Keratinocyte (primary cell): ENCODE results near the gene CLK4. TPM values are rescaled to one million over a fixed set of nuclear protein-coding genes. Genes with fewer than 3 reads are reported as not detected.

Source experiments
- DNase-seq: peaks from one replicate; pipeline ENCODE4 v3.0.0-alpha.2; 2011; ENCODE audit warnings: low read depth, missing footprints, low spot score
- FAIRE-seq: peaks from 2 replicates; lab custom pipeline; 2011; peaks lifted over from hg19 to GRCh38; lab: Jason Lieb, UNC
- H2AFZ ChIP-seq: 2 replicates; pipeline ENCODE4 v1.6.0; 2012; ENCODE audit warnings: low read length, control low read depth, inconsistent platforms; ENCODE audit not compliant: control insufficient read depth
- H3K27ac ChIP-seq: 2 replicates; pipeline ENCODE4 v1.5.1; 2011; ENCODE audit warnings: low read length; ENCODE audit not compliant: control insufficient read depth, insufficient read depth
- H3K27me3 ChIP-seq: 3 replicates; pipeline ENCODE4 v1.6.0; 2011; ENCODE audit warnings: low read length; ENCODE audit not compliant: control insufficient read depth, insufficient read depth; ENCODE audit errors: extremely low read depth
- H3K36me3 ChIP-seq, 2 experiments: 2 replicates in 1 of 2; 3 replicates in 1 of 2; pipeline ENCODE4 v1.5.1; 2011; ENCODE audit warnings: low read length in 2 of 2, mild to moderate bottlenecking in 1 of 2; ENCODE audit not compliant: control insufficient read depth in 2 of 2, insufficient read depth in 2 of 2; ENCODE audit errors: extremely low read depth in 1 of 2
- H3K4me1 ChIP-seq: 3 replicates; pipeline ENCODE4 v1.5.1; 2011; ENCODE audit warnings: low read length; ENCODE audit not compliant: control insufficient read depth, insufficient read depth; ENCODE audit errors: extremely low read depth
- H3K4me2 ChIP-seq: 3 replicates; pipeline ENCODE4 v1.6.0; 2011; ENCODE audit warnings: low read depth, low read length; ENCODE audit not compliant: control insufficient read depth, insufficient read depth; ENCODE audit errors: extremely low read depth
- H3K4me3 ChIP-seq, 3 experiments: fragments of 200-600 bp in 1 of 3; sonication (generic) in 1 of 3; 2 replicates in 2 of 3; 3 replicates in 1 of 3; pipeline ENCODE4 v1.5.1; 2011 to 2016; ENCODE audit warnings: low read length in 3 of 3, mild to moderate bottlenecking in 3 of 3, control low read depth in 2 of 3, inconsistent platforms in 1 of 3, low read depth in 1 of 3, mixed read lengths in 1 of 3, mixed run types in 1 of 3, moderate library complexity in 1 of 3; ENCODE audit not compliant: control insufficient read depth in 2 of 3, insufficient read depth in 2 of 3; ENCODE audit errors: extremely low read depth in 1 of 3
- H3K79me2 ChIP-seq: 2 replicates; pipeline ENCODE4 v1.6.0; 2012; ENCODE audit warnings: low read length; ENCODE audit not compliant: control insufficient read depth, insufficient read depth
- H3K9ac ChIP-seq: 3 replicates; pipeline ENCODE4 v1.6.0; 2011; ENCODE audit warnings: low read length; ENCODE audit not compliant: control insufficient read depth, insufficient read depth; ENCODE audit errors: extremely low read depth
- H3K9me1 ChIP-seq: 3 replicates; pipeline ENCODE4 v1.6.0; 2011; ENCODE audit warnings: low read length; ENCODE audit not compliant: control insufficient read depth, insufficient read depth; ENCODE audit errors: extremely low read depth
- H3K9me3 ChIP-seq: 2 replicates; pipeline ENCODE4 v1.5.1; 2012; ENCODE audit warnings: low read depth, low read length; ENCODE audit not compliant: control insufficient read depth
- H4K20me1 ChIP-seq: 3 replicates; pipeline ENCODE4 v1.6.0; 2011; ENCODE audit warnings: low read length; ENCODE audit not compliant: control insufficient read depth, insufficient read depth; ENCODE audit errors: extremely low read depth
- CTCF ChIP-seq, 3 experiments: IDR thresholded peaks in 1 of 3; conservative IDR thresholded peaks in 1 of 3; optimal IDR thresholded peaks in 1 of 3; 2 replicates in 2 of 3; 3 replicates in 1 of 3; pipeline versions ENCODE3 to v1.5.1; 2011; ENCODE audit warnings: low read length in 3 of 3, mild to moderate bottlenecking in 3 of 3, moderate library complexity in 2 of 3, control low read depth in 1 of 3, inconsistent platforms in 1 of 3; ENCODE audit not compliant: insufficient read depth in 2 of 3; ENCODE audit errors: extremely low read depth in 1 of 3
- EZH2 ChIP-seq: IDR thresholded peaks from one replicate; pipeline ENCODE4 v1.6.1; 2012; ENCODE audit warnings: inconsistent platforms, mild to moderate bottlenecking, low read length, moderate library complexity
- dilution Hi-C: fragments of 300-500 bp; cut with MboI; formaldehyde crosslinking; loops from one replicate; pipeline ENCODE4 v1.7.0; 2020; ENCODE audit warnings: low sequenced_read_pairs; ENCODE audit not compliant: extremely low pct_ligation_motif_present
- polyA plus RNA-seq, 5 experiments: library from polyadenylated mRNA; depleted of rRNA in 3 of 5; stranded (reverse) in 3 of 5; stranded (forward) in 1 of 5; unstranded in 1 of 5; fragments of >200 nt; gene quantifications; 1 replicate in 1 of 5; 2 replicates in 3 of 5; 3 replicates in 1 of 5; pipeline versions ENCODE4 v1.2.1 to v1.2.3, GENCODE V29; 2011 to 2012; ENCODE audit warnings: missing spikeins in 2 of 5, low read depth in 1 of 5, low replicate concordance in 1 of 5

The CLK4 gene
- polyA plus RNA-seq, 1 donor (not counting 4 experiments of a cell fraction or from before 2014, with no cell fraction given) = 17.3 TPM

DNA sequence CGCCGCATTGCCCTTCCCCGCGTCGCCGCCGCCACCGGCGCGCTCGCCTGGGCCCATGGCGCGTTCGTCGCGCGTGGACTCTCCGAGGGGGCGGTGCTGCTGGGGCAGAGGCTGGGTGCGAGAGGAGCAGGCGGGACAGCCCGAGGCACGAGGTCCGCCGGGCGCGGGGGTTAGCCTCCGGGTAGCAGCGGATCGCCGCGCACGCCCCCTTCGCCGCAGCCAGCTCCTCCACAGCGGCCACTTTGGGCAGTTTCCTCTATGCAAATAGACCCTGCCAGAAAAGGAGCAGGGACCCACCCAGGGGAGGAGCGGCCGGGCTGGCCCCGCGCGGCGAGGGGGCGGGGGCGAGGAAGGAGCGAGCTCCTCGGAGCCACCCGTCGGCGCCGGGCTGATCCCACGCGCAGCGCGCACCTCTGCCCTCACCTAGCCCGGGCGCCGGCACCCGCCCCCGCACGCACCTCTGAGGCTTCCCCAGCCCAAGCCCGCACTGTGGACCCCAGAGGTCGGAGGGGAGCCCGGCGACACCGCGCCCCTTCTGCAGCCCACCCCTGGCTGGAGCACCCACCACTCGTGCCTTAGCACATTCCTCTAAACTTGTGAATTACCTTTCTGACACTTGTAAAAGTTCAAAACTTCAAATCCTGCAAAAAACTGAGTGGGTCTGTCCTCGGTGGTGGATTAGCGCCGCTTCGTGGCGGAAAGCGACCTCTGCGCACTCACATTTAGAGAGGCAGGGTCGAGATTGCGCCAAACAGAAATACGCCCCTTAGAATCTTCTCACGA is 36.5 kb downstream of the CLK4 start, which contains the start of gene COL23A1:
COL23A1 (minus strand) TSS at position 253 of the 783 bp plus-strand sequence.
- peak within 1 kb of the TSS; percentile 79 for H3K4me2 ChIP-seq
- no peaks in the 10 kb centered on the region for H3K79me2 ChIP-seq
- no peaks in the 10 kb centered on the region for H3K36me3 ChIP-seq
- no peaks in the 10 kb centered on the region for H3K9me1 ChIP-seq
- peak within 1 kb of the TSS; percentile 37 for H3K9ac ChIP-seq
- peak within 1 kb of the TSS; percentile 17 for H3K27ac ChIP-seq
- dilution Hi-C loops = no loop called here
- peak within 1 kb of the TSS; percentile 74 for H2AFZ ChIP-seq
- peaks cover 24% of the 10 kb centered on the region for H3K27me3 ChIP-seq
- H4K20me1 ChIP-seq = no peaks in the 10 kb centered on the region
- peak within 1 kb of the TSS; percentile 41 to 67 (median 62) for H3K4me3 ChIP-seq
- H3K9me3 ChIP-seq = peaks cover 2% of the 10 kb centered on the region
- peaks cover 19% of the 10 kb centered on the region for H3K4me1 ChIP-seq
- no peak for FAIRE-seq
- TF ChIP-seq EZH2 (no peak), CTCF (optimal IDR thresholded peaks at IDR 0.05 in 1 of 3, IDR thresholded peaks at IDR 0.05 in 1 of 3, conservative IDR thresholded peaks at IDR 0.05 in 1 of 3; ENCODE audit: extremely low read depth in 1 of 3, insufficient read depth in 2 of 3, low read length in 3 of 3) (peak; percentile 69 to 79 (median 74))
- no peak for DNase-seq

DNA sequence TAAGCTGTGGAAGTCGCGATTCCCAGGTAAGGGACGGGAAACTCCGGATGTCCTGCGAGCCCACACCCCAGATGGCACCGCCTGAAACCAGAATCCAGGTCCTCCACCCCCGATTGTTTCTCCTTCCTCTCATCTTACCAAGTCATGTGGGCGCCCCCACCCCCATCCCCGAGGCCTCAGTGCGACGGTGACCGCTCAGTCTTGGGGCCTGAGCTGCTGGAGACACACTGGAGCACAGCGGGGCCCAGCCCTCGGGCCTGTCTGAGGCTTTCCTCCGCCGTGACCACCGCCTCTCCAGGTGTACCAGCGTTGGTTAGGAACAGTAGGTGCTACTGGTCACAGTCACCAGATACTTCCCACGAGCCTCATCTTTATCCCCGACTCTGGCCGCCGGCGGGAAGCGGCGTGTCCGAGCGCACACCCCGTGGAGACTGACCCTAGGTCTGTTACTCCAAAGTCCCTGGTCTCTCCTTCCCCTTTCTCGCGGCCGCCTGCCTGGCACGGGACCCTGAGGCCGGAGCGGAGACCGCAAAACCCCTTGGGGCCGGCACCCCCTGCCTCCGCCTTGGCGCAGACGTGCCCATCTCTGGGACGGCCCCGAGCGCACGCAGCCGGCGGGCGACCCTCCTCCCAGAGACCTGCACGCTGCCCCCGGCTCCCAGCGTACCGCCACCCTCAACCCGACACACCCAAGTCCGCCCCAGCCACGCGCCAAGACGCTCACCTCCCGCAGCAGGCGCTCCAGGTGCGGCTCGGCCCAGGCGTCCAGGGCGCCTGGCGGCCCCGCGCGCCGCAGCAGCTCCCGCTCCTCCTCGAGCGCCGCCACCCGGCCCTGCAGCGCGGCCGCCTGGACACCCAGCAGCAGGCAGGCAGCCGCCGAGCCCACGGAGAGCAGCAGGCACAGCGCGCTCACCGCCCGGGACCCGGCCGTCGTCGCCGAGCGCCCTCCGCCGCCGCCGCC is 37.4 kb downstream of the CLK4 start:
- H2AFZ ChIP-seq = peak overlapping the region; percentile 47
- H3K9ac ChIP-seq = no peak overlapping the region
- peak in 1 of 3 experiments; percentile 51 for TF ChIP-seq CTCF (optimal IDR thresholded peaks at IDR 0.05 in 1 of 3, IDR thresholded peaks at IDR 0.05 in 1 of 3, conservative IDR thresholded peaks at IDR 0.05 in 1 of 3; ENCODE audit: extremely low read depth in 1 of 3, insufficient read depth in 2 of 3, low read length in 3 of 3)
- peak; percentile 16 for TF ChIP-seq EZH2
- peaks cover 19% of the 10 kb centered on the region for H3K4me1 ChIP-seq
- no peak overlapping the region for H3K27ac ChIP-seq
- peak overlapping the region; percentile 30 to 67 (median 62) for H3K4me3 ChIP-seq
- peaks cover 24% of the 10 kb centered on the region for H3K27me3 ChIP-seq
- DNase-seq = no peak
- no peaks in the 10 kb centered on the region for H3K79me2 ChIP-seq
- H4K20me1 ChIP-seq = no peaks in the 10 kb centered on the region
- H3K36me3 ChIP-seq = no peaks in the 10 kb centered on the region
- dilution Hi-C loops = no loop called here
- no peak for FAIRE-seq
- H3K4me2 ChIP-seq = peak overlapping the region; percentile 79
- peaks cover 3% of the 10 kb centered on the region for H3K9me3 ChIP-seq
- no peaks in the 10 kb centered on the region for H3K9me1 ChIP-seq
